ENCODE data around the gene DHCR7. TPM values are rescaled to one million over a fixed set of nuclear protein-coding genes. Genes with fewer than 3 reads are reported as not detected.

The DHCR7 gene
- total RNA-seq, 1 donor = 58.3 TPM

- H3K4me1 ChIP-seq (ENCODE audit: insufficient read depth, low read length) = no peaks in the 10 kb centered on the region
- no peaks in the 10 kb centered on the region for H4K20me1 ChIP-seq (ENCODE audit: insufficient read depth, low read length)
- no peaks in the 10 kb centered on the region for H3K9me3 ChIP-seq (ENCODE audit: low read depth, low read length)
- H3K4me2 ChIP-seq (ENCODE audit: insufficient read depth, low read length) = no peak overlapping the region
- no peak for TF ChIP-seq CTCF (IDR thresholded peaks at IDR 0.05; ENCODE audit: extremely low read depth, low read depth, low read length)
- no peak overlapping the region for H3K27ac ChIP-seq (ENCODE audit: low read depth, low read length)
- H3K36me3 ChIP-seq (ENCODE audit: insufficient read depth, low read length) = no peaks in the 10 kb centered on the region
- H3K4me3 ChIP-seq (ENCODE audit: insufficient read depth, low read length) = no peak overlapping the region
- H3K79me2 ChIP-seq (ENCODE audit: insufficient read depth, low read length) = no peaks in the 10 kb centered on the region
- peak; percentile 80 for DNase-seq (ENCODE audit: insufficient read length, low spot score, missing footprints)
- H2AFZ ChIP-seq (ENCODE audit: low read length) = no peak overlapping the region
- H3K27me3 ChIP-seq (ENCODE audit: insufficient read depth, low read length) = no peaks in the 10 kb centered on the region
These were observed 15.2 kb downstream of the DHCR7 start for GRCh38 chr11:71432761-71433647.

- no peaks in the 10 kb centered on the region for H3K36me3 ChIP-seq (ENCODE audit: insufficient read depth, low read length)
- H2AFZ ChIP-seq (ENCODE audit: low read length) = no peak overlapping the region
- peak; percentile 47 for DNase-seq (ENCODE audit: insufficient read length, low spot score, missing footprints)
- H3K4me2 ChIP-seq (ENCODE audit: insufficient read depth, low read length) = no peak overlapping the region
- H3K4me1 ChIP-seq (ENCODE audit: insufficient read depth, low read length) = no peaks in the 10 kb centered on the region
- H3K4me3 ChIP-seq (ENCODE audit: insufficient read depth, low read length) = no peak overlapping the region
- no peaks in the 10 kb centered on the region for H3K9me3 ChIP-seq (ENCODE audit: low read depth, low read length)
- no peak overlapping the region for H3K27ac ChIP-seq (ENCODE audit: low read depth, low read length)
- H3K79me2 ChIP-seq (ENCODE audit: insufficient read depth, low read length) = no peaks in the 10 kb centered on the region
- no peaks in the 10 kb centered on the region for H4K20me1 ChIP-seq (ENCODE audit: insufficient read depth, low read length)
- H3K27me3 ChIP-seq (ENCODE audit: insufficient read depth, low read length) = no peaks in the 10 kb centered on the region
- no peak for TF ChIP-seq CTCF (IDR thresholded peaks at IDR 0.05; ENCODE audit: extremely low read depth, low read depth, low read length)
These were observed 16.9 kb downstream of the DHCR7 start for GRCh38 chr11:71431271-71431670.

DNA sequence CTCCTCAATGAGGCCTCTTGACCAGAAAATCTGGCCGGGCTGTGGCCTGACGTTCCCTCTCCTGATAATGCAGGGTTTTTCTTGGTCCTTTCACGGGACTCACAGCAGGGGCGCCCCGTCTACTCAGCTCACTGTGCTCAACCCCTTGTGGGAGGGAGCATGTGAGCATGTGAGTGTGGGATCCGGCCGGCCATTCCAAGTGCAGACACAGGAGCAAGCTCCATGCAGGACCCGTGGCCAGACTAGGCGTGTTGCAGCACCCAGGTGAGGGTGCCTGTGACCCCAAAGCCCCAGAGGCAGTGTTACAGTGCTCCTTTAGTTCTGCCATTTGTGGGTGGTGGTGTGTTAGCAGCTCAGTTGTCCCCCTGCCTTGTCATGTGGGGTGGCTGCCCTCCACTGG, 18.0 kb downstream of the DHCR7 start:
- H3K9me3 ChIP-seq (ENCODE audit: low read depth, low read length) = no peaks in the 10 kb centered on the region
- H3K27ac ChIP-seq (ENCODE audit: low read depth, low read length) = no peak overlapping the region
- no peak overlapping the region for H2AFZ ChIP-seq (ENCODE audit: low read length)
- no peak for TF ChIP-seq CTCF (IDR thresholded peaks at IDR 0.05; ENCODE audit: extremely low read depth, low read depth, low read length)
- H3K79me2 ChIP-seq (ENCODE audit: insufficient read depth, low read length) = no peaks in the 10 kb centered on the region
- H3K27me3 ChIP-seq (ENCODE audit: insufficient read depth, low read length) = no peaks in the 10 kb centered on the region
- H3K4me3 ChIP-seq (ENCODE audit: insufficient read depth, low read length) = no peak overlapping the region
- H3K36me3 ChIP-seq (ENCODE audit: insufficient read depth, low read length) = no peaks in the 10 kb centered on the region
- H3K4me2 ChIP-seq (ENCODE audit: insufficient read depth, low read length) = no peak overlapping the region
- no peaks in the 10 kb centered on the region for H3K4me1 ChIP-seq (ENCODE audit: insufficient read depth, low read length)
- no peaks in the 10 kb centered on the region for H4K20me1 ChIP-seq (ENCODE audit: insufficient read depth, low read length)
- no peak for DNase-seq (ENCODE audit: insufficient read length, low spot score, missing footprints)

GRCh38 chr11:71429701-71430100, 18.5 kb downstream of the DHCR7 start:
- Histone ChIP-seq H3K27ac (ENCODE audit: low read depth, low read length) (no peak overlapping the region), H3K4me3 (ENCODE audit: insufficient read depth, low read length) (no peak overlapping the region), H3K36me3 (ENCODE audit: insufficient read depth, low read length) (no peaks in the 10 kb centered on the region), H3K4me2 (ENCODE audit: insufficient read depth, low read length) (no peak overlapping the region), H3K4me1 (ENCODE audit: insufficient read depth, low read length) (no peaks in the 10 kb centered on the region), H2AFZ (ENCODE audit: low read length) (no peak overlapping the region), H4K20me1 (ENCODE audit: insufficient read depth, low read length) (no peaks in the 10 kb centered on the region), H3K27me3 (ENCODE audit: insufficient read depth, low read length) (no peaks in the 10 kb centered on the region), H3K9me3 (ENCODE audit: low read depth, low read length) (no peaks in the 10 kb centered on the region), H3K79me2 (ENCODE audit: insufficient read depth, low read length) (no peaks in the 10 kb centered on the region)
- no peak for TF ChIP-seq CTCF (IDR thresholded peaks at IDR 0.05; ENCODE audit: extremely low read depth, low read depth, low read length)
- DNase-seq (ENCODE audit: insufficient read length, low spot score, missing footprints) = peak; percentile 15
